ENCODE data around the gene GFAP. TPM values are rescaled to one million over a fixed set of nuclear protein-coding genes. Genes with fewer than 3 reads are reported as not detected.

Gene GFAP
- total RNA-seq, 4 donors from 2014 or later = not detected

DNA sequence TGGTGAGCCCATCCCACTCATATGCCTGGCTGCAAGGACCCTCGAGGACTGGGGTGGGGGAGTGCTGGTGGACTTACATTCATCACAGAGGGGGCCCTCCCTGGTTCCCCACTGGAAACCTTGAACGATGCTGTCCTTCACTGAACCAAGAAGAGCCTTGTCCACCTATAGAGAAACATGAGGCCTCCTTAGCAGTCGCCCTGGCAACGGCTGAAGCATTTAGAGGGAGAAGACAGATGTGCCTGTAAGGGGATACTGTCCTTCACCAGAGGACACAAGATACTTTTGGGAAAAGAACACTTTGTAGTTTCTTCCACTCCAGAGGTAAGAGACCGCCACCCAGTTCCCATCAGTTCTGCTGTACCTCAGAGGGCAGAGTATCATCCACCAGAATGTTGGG, 61.1 kb downstream of the GFAP start:
- Histone ChIP-seq H3K4me3 (no peak overlapping the region), H3K9me3 (no peaks in the 10 kb centered on the region), H3K36me3 (peaks cover 51 to 100% (median 56%) of the 10 kb centered on the region in 3 donors), H3K27me3 (no peaks in the 10 kb centered on the region), H3K4me1 (no peaks in the 10 kb centered on the region), H3K27ac (no peak overlapping the region)
- TF ChIP-seq POLR2A (IDR thresholded peaks at IDR 0.05) = no peak
- TF ChIP-seq, protein P1, sequence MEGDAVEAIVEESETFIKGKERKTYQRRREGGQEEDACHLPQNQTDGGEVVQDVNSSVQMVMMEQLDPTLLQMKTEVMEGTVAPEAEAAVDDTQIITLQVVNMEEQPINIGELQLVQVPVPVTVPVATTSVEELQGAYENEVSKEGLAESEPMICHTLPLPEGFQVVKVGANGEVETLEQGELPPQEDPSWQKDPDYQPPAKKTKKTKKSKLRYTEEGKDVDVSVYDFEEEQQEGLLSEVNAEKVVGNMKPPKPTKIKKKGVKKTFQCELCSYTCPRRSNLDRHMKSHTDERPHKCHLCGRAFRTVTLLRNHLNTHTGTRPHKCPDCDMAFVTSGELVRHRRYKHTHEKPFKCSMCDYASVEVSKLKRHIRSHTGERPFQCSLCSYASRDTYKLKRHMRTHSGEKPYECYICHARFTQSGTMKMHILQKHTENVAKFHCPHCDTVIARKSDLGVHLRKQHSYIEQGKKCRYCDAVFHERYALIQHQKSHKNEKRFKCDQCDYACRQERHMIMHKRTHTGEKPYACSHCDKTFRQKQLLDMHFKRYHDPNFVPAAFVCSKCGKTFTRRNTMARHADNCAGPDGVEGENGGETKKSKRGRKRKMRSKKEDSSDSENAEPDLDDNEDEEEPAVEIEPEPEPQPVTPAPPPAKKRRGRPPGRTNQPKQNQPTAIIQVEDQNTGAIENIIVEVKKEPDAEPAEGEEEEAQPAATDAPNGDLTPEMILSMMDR (IDR thresholded peaks at IDR 0.05) = no peak
- 98 to 100% methylated on average over 2 to 4 of the region's 5 CpGs for WGBS, 2 donors
- DNase-seq = no peak
- intact Hi-C loops (cut with DNase I) = no loop called here

Small RNA genes lying within 50 kb of the gene (small RNA-seq; reads per million reads assigned to genes)
- gene CCDC103 = 0 reads per million in 4 donors
- 0 to 0.07 (median 0) reads per million in 4 donors for gene MIR6783
- gene RN7SL405P = 0 reads per million in 4 donors

Other genes with a start within 250 kb of the GFAP start
- 10 to 100 TPM; 10.2 to 23.0 (median 19.7) TPM for gene CCDC43, start 225.7 kb downstream of the GFAP start, total RNA-seq
- gene DBF4B, start 206.8 kb downstream of the GFAP start, total RNA-seq = 1 to 10 TPM; 1.9 to 5.3 (median 3.8) TPM
- gene ADAM11, start 156.5 kb downstream of the GFAP start, total RNA-seq = under 1 TPM in 2 of 4 donors, not detected in 2; 0.18 to 0.38 TPM
- gene GJC1, start 85.2 kb downstream of the GFAP start, total RNA-seq = 1 to 10 TPM; 1.2 to 5.9 (median 1.6) TPM
- 1 to 10 TPM in 3 of 4 donors, not detected in 1; 1.5 to 5.5 (median 2.3) TPM for gene HIGD1B, start 67.6 kb downstream of the GFAP start, total RNA-seq
- 10 to 100 TPM; 53.4 to 85.7 (median 59.8) TPM for gene EFTUD2, start 16.1 kb downstream of the GFAP start, total RNA-seq
- gene KIF18B, start 32.3 kb upstream of the GFAP start, total RNA-seq = 10 to 100 TPM in 1 of 4 donors, 1 to 10 TPM in 3; 3.3 to 11.1 (median 4.8) TPM
- gene C1QL1, start 52.8 kb upstream of the GFAP start, total RNA-seq = 1 to 10 TPM in 1 of 4 donors, under 1 TPM in 2, not detected in 1; 0.35 to 2.3 (median 0.70) TPM
- gene DCAKD, start 136.1 kb upstream of the GFAP start, total RNA-seq = 10 to 100 TPM; 23.8 to 44.1 (median 34.7) TPM
- 10 to 100 TPM; 54.6 to 66.2 (median 57.8) TPM for gene NMT1, start 145.8 kb upstream of the GFAP start, total RNA-seq
- 100 to 1,000 TPM in 1 of 4 donors, 10 to 100 TPM in 3; 16.3 to 105 (median 20.5) TPM for gene PLCD3, start 217.0 kb upstream of the GFAP start, total RNA-seq
- gene ACBD4, start 220.2 kb upstream of the GFAP start, total RNA-seq = 1 to 10 TPM; 1.7 to 6.9 (median 4.5) TPM
- 10 to 100 TPM; 19.8 to 28.4 (median 25.3) TPM for gene HEXIM1, start 233.0 kb upstream of the GFAP start, total RNA-seq
- gene HEXIM2, start 246.4 kb upstream of the GFAP start, total RNA-seq = 1 to 10 TPM; 1.7 to 9.0 (median 4.9) TPM